ENCODE results near the gene SHISA6. TPM values are rescaled to one million over a fixed set of nuclear protein-coding genes. Genes with fewer than 3 reads are reported as not detected.

The SHISA6 gene
- total RNA-seq, 1 experiment from 2014 or later, result 2.9 TPM

DNA sequence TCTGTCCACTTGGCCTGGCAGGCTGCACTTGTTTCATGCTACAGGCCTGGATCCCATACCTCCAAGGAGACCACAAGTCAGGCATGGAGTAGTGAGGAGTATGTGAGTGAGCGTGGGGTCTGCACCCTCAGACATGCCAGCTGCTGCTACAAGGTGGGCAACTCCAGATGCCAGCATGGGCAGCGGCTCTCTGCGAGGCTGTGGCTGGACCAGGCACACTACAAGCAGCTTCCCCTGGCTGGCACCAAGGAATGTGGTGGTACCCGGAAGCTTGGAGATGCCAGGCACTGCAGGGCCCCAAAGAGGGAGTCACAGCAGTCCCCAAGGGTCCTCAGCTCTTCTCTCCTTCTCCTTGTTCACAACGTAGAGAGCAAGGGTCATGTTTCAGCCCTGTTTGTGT, 341.2 kb downstream of the SHISA6 start:
- no peak overlapping the region for H3K27ac ChIP-seq (ENCODE audit: insufficient read length, low read depth, low read length)
- H4K20me1 ChIP-seq (ENCODE audit: control insufficient read depth, insufficient read depth, insufficient read length), result no peaks in the 10 kb centered on the region
- H4K91ac ChIP-seq (ENCODE audit: insufficient read length, low read depth, low read length), result no peak overlapping the region
- no CpG with 5 or more reads among the region's 5 CpGs for WGBS (ENCODE audit: extremely low coverage, insufficient read length, low lambda C conversion rate)
- no peak overlapping the region for H2BK20ac ChIP-seq (ENCODE audit: low read depth, low read length, poor library complexity, severe bottlenecking)
- Mint-ChIP-seq H3K9me3 (no peaks in the 10 kb centered on the region), H3K4me1 (no peaks in the 10 kb centered on the region), H3K4me3 (no peak overlapping the region), H3K27me3 (ENCODE audit: low read depth) (no peaks in the 10 kb centered on the region; the same call in 1 of the 2 replicates), H3K27ac (no peak overlapping the region), H3K36me3 (ENCODE audit: insufficient read depth in 1 of 3, low read depth in 3 of 3) (no peaks in the 10 kb centered on the region)
- peak; percentile 11 for DNase-seq
- TF ChIP-seq, protein P1, sequence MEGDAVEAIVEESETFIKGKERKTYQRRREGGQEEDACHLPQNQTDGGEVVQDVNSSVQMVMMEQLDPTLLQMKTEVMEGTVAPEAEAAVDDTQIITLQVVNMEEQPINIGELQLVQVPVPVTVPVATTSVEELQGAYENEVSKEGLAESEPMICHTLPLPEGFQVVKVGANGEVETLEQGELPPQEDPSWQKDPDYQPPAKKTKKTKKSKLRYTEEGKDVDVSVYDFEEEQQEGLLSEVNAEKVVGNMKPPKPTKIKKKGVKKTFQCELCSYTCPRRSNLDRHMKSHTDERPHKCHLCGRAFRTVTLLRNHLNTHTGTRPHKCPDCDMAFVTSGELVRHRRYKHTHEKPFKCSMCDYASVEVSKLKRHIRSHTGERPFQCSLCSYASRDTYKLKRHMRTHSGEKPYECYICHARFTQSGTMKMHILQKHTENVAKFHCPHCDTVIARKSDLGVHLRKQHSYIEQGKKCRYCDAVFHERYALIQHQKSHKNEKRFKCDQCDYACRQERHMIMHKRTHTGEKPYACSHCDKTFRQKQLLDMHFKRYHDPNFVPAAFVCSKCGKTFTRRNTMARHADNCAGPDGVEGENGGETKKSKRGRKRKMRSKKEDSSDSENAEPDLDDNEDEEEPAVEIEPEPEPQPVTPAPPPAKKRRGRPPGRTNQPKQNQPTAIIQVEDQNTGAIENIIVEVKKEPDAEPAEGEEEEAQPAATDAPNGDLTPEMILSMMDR (conservative IDR thresholded peaks at IDR 0.05), result no peak
- H2BK120ac ChIP-seq (ENCODE audit: low read depth, low read length, poor library complexity, severe bottlenecking), result no peak overlapping the region
- H2AFZ ChIP-seq (ENCODE audit: low read length), result no peak overlapping the region
- no peaks in the 10 kb centered on the region for H3K23me2 ChIP-seq (ENCODE audit: insufficient read length, low read depth, low read length, poor library complexity, severe bottlenecking)
- no peak overlapping the region for H3T11ph ChIP-seq (ENCODE audit: low read length)
- H3K18ac ChIP-seq (ENCODE audit: insufficient read length, low read depth, low read length), result no peak overlapping the region
- no peaks in the 10 kb centered on the region for H3K27me3 ChIP-seq (ENCODE audit: insufficient read depth, low read length)
- H3K4me1 ChIP-seq (ENCODE audit: insufficient read depth, low read length), result no peaks in the 10 kb centered on the region
- no peak overlapping the region for H3K4ac ChIP-seq (ENCODE audit: low read depth, low read length)
- H2BK5ac ChIP-seq (ENCODE audit: insufficient read length, low read length), result no peak overlapping the region
- H3K9ac ChIP-seq (ENCODE audit: extremely low read depth, insufficient read length, low read length), result no peak overlapping the region
- no peak overlapping the region for H3K56ac ChIP-seq (ENCODE audit: insufficient read length, low read depth, low read length)
- H2BK12ac ChIP-seq (ENCODE audit: insufficient read length, low read depth, low read length), result no peak overlapping the region
- no peaks in the 10 kb centered on the region for H3K9me3 ChIP-seq (ENCODE audit: control insufficient read depth, low read depth, low read length)
- no peak overlapping the region for H3K14ac ChIP-seq (ENCODE audit: insufficient read depth, low read length)
- no peaks in the 10 kb centered on the region for H3K79me2 ChIP-seq (ENCODE audit: insufficient read depth, low read length)
- no peaks in the 10 kb centered on the region for H3K79me1 ChIP-seq (ENCODE audit: insufficient read depth, low read depth, low read length, poor library complexity, severe bottlenecking)
- no peak overlapping the region for H4K8ac ChIP-seq (replicated peaks; ENCODE audit: insufficient read length, low read depth, low read length)
- no peak overlapping the region for H3K4me2 ChIP-seq (ENCODE audit: insufficient read depth, insufficient read length, low read length)
- no peak overlapping the region for H2BK15ac ChIP-seq (ENCODE audit: low read depth, low read length)
- no peak overlapping the region for H3K23ac ChIP-seq (ENCODE audit: insufficient read length, low read depth, low read length)
- no peak overlapping the region for H4K5ac ChIP-seq (ENCODE audit: insufficient read length, low read depth, low read length)
- no peak overlapping the region for H2AK5ac ChIP-seq (ENCODE audit: insufficient read length, low read length)
